NCI-H1417 treated with DMSO at 0.1 percent for 48 hours (cell line): Measurements from ENCODE around the gene DPYSL3.
"Not testable (repeated sequence)": the region's sequence is repeated elsewhere in the genome, so short reads cannot be mapped to it uniquely, and the experiment has no call there.

Experiments
- DNase-seq: peaks from one replicate; lab custom pipeline; 2025; lab: John Stamatoyannopoulos, UW

Gene DPYSL3

GRCh38 chr5:147369742-147370374, 140.0 kb downstream of the DPYSL3 start:
- no peak for DNase-seq

- not testable (repeated sequence) for DNase-seq
Measured at GRCh38 chr5:147367381-147367780, 142.5 kb downstream of the DPYSL3 start.

GRCh38 chr5:147361441-147362175, 148.3 kb downstream of the DPYSL3 start:
- no peak for DNase-seq

GRCh38 chr5:147360816-147361215, 149.1 kb downstream of the DPYSL3 start:
- no peak for DNase-seq

GRCh38 chr5:147359581-147359980, 150.3 kb downstream of the DPYSL3 start:
- no peak for DNase-seq

- no peak for DNase-seq
Measured at GRCh38 chr5:147359101-147359500, 150.8 kb downstream of the DPYSL3 start.

GRCh38 chr5:147349241-147349640, 160.6 kb downstream of the DPYSL3 start:
- no peak for DNase-seq

GRCh38 chr5:147348451-147348850, 161.4 kb downstream of the DPYSL3 start:
- no peak for DNase-seq

- no peak for DNase-seq
Measured at GRCh38 chr5:147348046-147348445, 161.8 kb downstream of the DPYSL3 start.

GRCh38 chr5:147346006-147346561, 163.8 kb downstream of the DPYSL3 start:
- no peak for DNase-seq

GRCh38 chr5:147344861-147345260, 165.0 kb downstream of the DPYSL3 start:
- no peak for DNase-seq

- DNase-seq, result no peak
Measured at GRCh38 chr5:147341345-147341744, 168.5 kb downstream of the DPYSL3 start.

GRCh38 chr5:147340941-147341340, 168.9 kb downstream of the DPYSL3 start:
- no peak for DNase-seq
